ENCODE measurements around the gene ANGPTL4. TPM values are rescaled to one million over a fixed set of nuclear protein-coding genes. Genes with fewer than 3 reads are reported as not detected.
"Not testable (repeated sequence)": the region's sequence is repeated elsewhere in the genome, so short reads cannot be mapped to it uniquely, and the experiment has no call there.

The ANGPTL4 gene
- polyA plus RNA-seq, 1 experiment, result 2.2 TPM

- H3K27me3 ChIP-seq (ENCODE audit: control insufficient read depth, insufficient read depth, low read length), result peaks cover 21% of the 10 kb centered on the region
- H3K4me3 ChIP-seq (ENCODE audit: low read depth, low read length), result no peak overlapping the region
- no peaks in the 10 kb centered on the region for H3K36me3 ChIP-seq (ENCODE audit: control insufficient read depth, insufficient read depth, low read length)
- DNase-seq (ENCODE audit: low read depth), result no peak
- ChIA-PET CTCF (interaction anchor here (0.7 to 4.1 kb wide), 2 partner anchors 12 to 164 kb away, joined by 3 to 19 read pairs; no protein-coding TSS in a partner anchor), POLR2A (no interaction called here)
- TF ChIP-seq CTCF (IDR thresholded peaks at IDR 0.05; ENCODE audit: insufficient read depth, low read depth, low read length), result no peak
These were observed 21.7 kb upstream of the ANGPTL4 start for GRCh38 chr19:8342316-8342683.

- H3K27me3 ChIP-seq (ENCODE audit: control insufficient read depth, insufficient read depth, low read length), result peaks cover 21% of the 10 kb centered on the region
- CTCF ChIA-PET, result interaction anchor here (0.6 to 4.1 kb wide), 4 partner anchors 11 to 238 kb away, joined by 3 to 19 read pairs (median 6); no protein-coding TSS in a partner anchor
- no peaks in the 10 kb centered on the region for H3K36me3 ChIP-seq (ENCODE audit: control insufficient read depth, insufficient read depth, low read length)
- no peak for DNase-seq (ENCODE audit: low read depth)
- POLR2A ChIA-PET, result no interaction called here
- no peak for TF ChIP-seq CTCF (IDR thresholded peaks at IDR 0.05; ENCODE audit: insufficient read depth, low read depth, low read length)
- H3K4me3 ChIP-seq (ENCODE audit: low read depth, low read length), result peak within 1 kb of the TSS; percentile 35
These were observed 21.1 kb upstream of the ANGPTL4 start, which contains the start of gene KANK3 for GRCh38 chr19:8342684-8343482. TSS of gene KANK3 (minus strand) at chr19:8343262. CDS start at chr19:8337828, 5,434 bp downstream.

GRCh38 chr19:8343483-8343844 is 20.5 kb upstream of the ANGPTL4 start:
- ChIA-PET POLR2A (no interaction called here), CTCF (interaction anchor here (0.6 to 4.1 kb wide), 4 partner anchors 10 to 237 kb away, joined by 3 to 19 read pairs (median 6); no protein-coding TSS in a partner anchor)

GRCh38 chr19:8349629-8350372 is 14.2 kb upstream of the ANGPTL4 start:
- H3K36me3 ChIP-seq (ENCODE audit: control insufficient read depth, insufficient read depth, low read length); H3K27me3 ChIP-seq (ENCODE audit: control insufficient read depth, insufficient read depth, low read length); DNase-seq (ENCODE audit: low read depth); POLR2A ChIA-PET; H3K4me3 ChIP-seq (ENCODE audit: low read depth, low read length): not testable (repeated sequence)
- CTCF ChIA-PET, result interaction anchor here (0.6 to 0.8 kb wide), 2 partner anchors 10 to 145 kb away, joined by 3 read pairs; no protein-coding TSS in a partner anchor

More at GRCh38 chr19:8343483-8343844, 20.5 kb upstream of the ANGPTL4 start:
- DNase-seq (ENCODE audit: low read depth), result no peak
- Histone ChIP-seq H3K4me3 (ENCODE audit: low read depth, low read length) (no peak overlapping the region), H3K36me3 (ENCODE audit: control insufficient read depth, insufficient read depth, low read length) (no peaks in the 10 kb centered on the region), H3K27me3 (ENCODE audit: control insufficient read depth, insufficient read depth, low read length) (peaks cover 21% of the 10 kb centered on the region)
- TF ChIP-seq CTCF (IDR thresholded peaks at IDR 0.05; ENCODE audit: insufficient read depth, low read depth, low read length), result no peak

GRCh38 chr19:8352134-8352827 is 11.7 kb upstream of the ANGPTL4 start:
- no peak for TF ChIP-seq CTCF (IDR thresholded peaks at IDR 0.05; ENCODE audit: insufficient read depth, low read depth, low read length)
- H3K27me3 ChIP-seq (ENCODE audit: control insufficient read depth, insufficient read depth, low read length), result peaks cover 1% of the 10 kb centered on the region
- no peak for DNase-seq (ENCODE audit: low read depth)
- ChIA-PET POLR2A (no interaction called here), CTCF (interaction anchor here (0.6 to 8.2 kb wide), 14 partner anchors 8 to 227 kb away, joined by 3 to 75 read pairs (median 22); partner anchors contain the start of genes ANGPTL4, KANK3, MARCHF2 and MYO1F)
- H3K36me3 ChIP-seq (ENCODE audit: control insufficient read depth, insufficient read depth, low read length), result no peaks in the 10 kb centered on the region
- H3K4me3 ChIP-seq (ENCODE audit: low read depth, low read length), result peak overlapping the region; percentile 2; the same call in 1 of the 2 replicates

GRCh38 chr19:8352845-8353244 is 11.1 kb upstream of the ANGPTL4 start:
- DNase-seq (ENCODE audit: low read depth); H3K36me3 ChIP-seq (ENCODE audit: control insufficient read depth, insufficient read depth, low read length); H3K27me3 ChIP-seq (ENCODE audit: control insufficient read depth, insufficient read depth, low read length); POLR2A ChIA-PET; H3K4me3 ChIP-seq (ENCODE audit: low read depth, low read length): not testable (repeated sequence)
- CTCF ChIA-PET, result interaction anchor here (1.0 to 8.2 kb wide), 23 partner anchors 9 to 263 kb away, joined by 3 to 75 read pairs (median 8); partner anchors contain the start of genes ANGPTL4, KANK3, MARCHF2 and MYO1F
